WTC11 (cell line): Measurements from ENCODE around the gene ACOT9. TPM values are rescaled to one million over a fixed set of nuclear protein-coding genes. Genes with fewer than 3 reads are reported as not detected.

ENCODE experiments used
- ATF1 ChIP-seq: sonication (generic); formaldehyde crosslinking; IDR thresholded peaks from 2 replicates; pipeline ENCODE4 v1.8.1; 2023; ENCODE audit warnings: mild to moderate bottlenecking, moderate library complexity, missing genetic modification reagents
- CREM ChIP-seq: sonication (generic); formaldehyde crosslinking; IDR thresholded peaks from 2 replicates; pipeline ENCODE4 v1.8.1; 2022; ENCODE audit warnings: mild to moderate bottlenecking, missing genetic modification reagents, moderate library complexity
- ELF4 ChIP-seq: sonication (generic); formaldehyde crosslinking; IDR thresholded peaks from 2 replicates; pipeline ENCODE4 v1.8.1; 2022; ENCODE audit warnings: low read depth, mild to moderate bottlenecking, moderate library complexity, missing genetic modification reagents
- ETV6 ChIP-seq: sonication (generic); formaldehyde crosslinking; IDR thresholded peaks from 2 replicates; pipeline ENCODE4 v1.8.1; 2022; ENCODE audit warnings: mild to moderate bottlenecking, missing genetic modification reagents
- FOXJ3 ChIP-seq: sonication (generic); formaldehyde crosslinking; IDR thresholded peaks from 2 replicates; pipeline ENCODE4 v1.9.0; 2021; ENCODE audit warnings: missing genetic modification reagents, mild to moderate bottlenecking, borderline replicate concordance
- FOXK1 ChIP-seq: sonication (generic); formaldehyde crosslinking; IDR thresholded peaks from 2 replicates; pipeline ENCODE4 v1.8.0; 2022; ENCODE audit warnings: mild to moderate bottlenecking, moderate library complexity, missing genetic modification reagents
- FOXP4 ChIP-seq: sonication (generic); formaldehyde crosslinking; IDR thresholded peaks from 2 replicates; pipeline ENCODE4 v1.8.0; 2022; ENCODE audit warnings: mild to moderate bottlenecking, missing genetic modification reagents
- GRHL2 ChIP-seq: fragments of 250-450 bp; sonication (Bioruptor Pico); IDR thresholded peaks from 2 replicates; pipeline ENCODE4 v1.8.0; 2022; ENCODE audit warnings: mild to moderate bottlenecking, moderate library complexity; ENCODE audit not compliant: insufficient replicate concordance, severe bottlenecking
- MYBL2 ChIP-seq: sonication (generic); formaldehyde crosslinking; IDR thresholded peaks from 2 replicates; pipeline ENCODE4 v1.8.1; 2023; ENCODE audit warnings: mild to moderate bottlenecking, moderate library complexity, missing genetic modification reagents
- NFATC4 ChIP-seq: fragments of 250-450 bp; sonication (Bioruptor Pico); IDR thresholded peaks from 2 replicates; pipeline ENCODE4 v1.9.0; 2021; ENCODE audit warnings: mild to moderate bottlenecking
- SMAD3 ChIP-seq: sonication (generic); formaldehyde crosslinking; IDR thresholded peaks from 2 replicates; pipeline ENCODE4 v1.8.0; 2022; ENCODE audit warnings: missing genetic modification reagents, mild to moderate bottlenecking, borderline replicate concordance
- SP1 ChIP-seq: sonication (generic); formaldehyde crosslinking; conservative IDR thresholded peaks from 2 replicates; pipeline ENCODE4 v1.8.1; 2022; ENCODE audit warnings: missing genetic modification reagents
- ZBTB21 ChIP-seq: sonication (generic); formaldehyde crosslinking; IDR thresholded peaks from 2 replicates; pipeline ENCODE4 v1.8.1; 2023; ENCODE audit warnings: mild to moderate bottlenecking, missing genetic modification reagents, borderline replicate concordance
- ZNF138 ChIP-seq: sonication (generic); formaldehyde crosslinking; conservative IDR thresholded peaks from 2 replicates; pipeline ENCODE4 v1.8.1; 2022; ENCODE audit warnings: mild to moderate bottlenecking, moderate library complexity, missing genetic modification reagents
- ZNF232 ChIP-seq: sonication (generic); formaldehyde crosslinking; IDR thresholded peaks from 2 replicates; pipeline ENCODE4 v1.8.0; 2022; ENCODE audit warnings: mild to moderate bottlenecking, missing genetic modification reagents
- ZNF263 ChIP-seq: sonication (generic); formaldehyde crosslinking; IDR thresholded peaks from 2 replicates; pipeline ENCODE4 v1.8.1; 2022; ENCODE audit warnings: low read depth, mild to moderate bottlenecking, moderate library complexity, missing genetic modification reagents
- ZNF532 ChIP-seq: fragments of 250-450 bp; sonication (Bioruptor Pico); IDR thresholded peaks from 2 replicates; pipeline ENCODE4 v1.9.0; 2021; ENCODE audit warnings: mild to moderate bottlenecking, borderline replicate concordance
- ZNF671 ChIP-seq: fragments of 250-450 bp; sonication (Bioruptor Pico); IDR thresholded peaks from 2 replicates; pipeline ENCODE4 v1.8.0; 2021; ENCODE audit warnings: mild to moderate bottlenecking
- total RNA-seq: library from RNA; stranded (reverse); gene quantifications from 3 replicates; pipeline ENCODE4 v1.2.3, GENCODE V29; 2021
- TF ChIP-seq, protein P1 (sequence below): fragments of 250-450 bp; sonication (Bioruptor Pico); IDR thresholded peaks from 2 replicates; pipeline ENCODE4 v1.8.0; 2021; ENCODE audit warnings: mild to moderate bottlenecking
- TF ChIP-seq, protein P2 (sequence below): sonication (generic); formaldehyde crosslinking; IDR thresholded peaks from 2 replicates; pipeline ENCODE4 v1.8.1; 2022; ENCODE audit warnings: low read depth, mild to moderate bottlenecking, moderate library complexity, missing genetic modification reagents, borderline replicate concordance
- TF ChIP-seq, protein P3 (sequence below): sonication (generic); formaldehyde crosslinking; IDR thresholded peaks from 2 replicates; pipeline ENCODE4 v1.8.0; 2023; ENCODE audit warnings: missing genetic modification reagents, mild to moderate bottlenecking, borderline replicate concordance
- TF ChIP-seq, protein P4 (sequence below): sonication (generic); formaldehyde crosslinking; IDR thresholded peaks from 2 replicates; pipeline ENCODE4 v1.8.1; 2022; ENCODE audit warnings: low read depth, missing genetic modification reagents, borderline replicate concordance

ACOT9 gene
- total RNA-seq, 1 experiment from 2014 or later, result 29.3 TPM

DNA sequence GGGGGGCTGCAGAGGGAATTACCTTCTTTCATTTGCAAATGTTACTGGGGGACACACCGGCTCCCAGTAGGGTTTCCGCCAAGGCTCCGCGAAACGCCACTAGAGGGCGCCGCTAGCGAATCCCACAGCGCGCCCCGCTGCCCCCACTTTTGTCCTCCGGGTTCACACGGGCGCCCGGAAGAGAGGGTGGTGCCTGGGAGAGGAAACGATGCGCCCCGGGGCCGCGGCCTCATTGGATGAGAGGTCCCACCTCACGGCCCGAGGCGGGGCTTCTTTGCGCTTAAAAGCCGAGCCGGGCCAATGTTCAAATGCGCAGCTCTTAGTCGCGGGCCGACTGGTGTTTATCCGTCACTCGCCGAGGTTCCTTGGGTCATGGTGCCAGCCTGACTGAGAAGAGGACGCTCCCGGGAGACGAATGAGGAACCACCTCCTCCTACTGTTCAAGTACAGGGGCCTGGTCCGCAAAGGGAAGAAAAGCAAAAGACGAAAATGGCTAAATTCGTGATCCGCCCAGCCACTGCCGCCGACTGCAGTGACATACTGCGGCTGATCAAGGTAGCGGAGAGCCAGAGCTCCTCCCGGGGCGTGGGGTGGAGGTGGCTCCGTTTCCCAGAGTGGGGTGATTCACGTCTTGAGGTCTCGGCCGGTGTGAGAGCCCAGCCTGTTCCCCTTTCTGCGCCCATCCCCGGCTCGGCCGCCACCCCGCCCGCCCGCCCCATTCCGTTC lies 40.0 kb upstream of the ACOT9 start, which contains the start of gene SAT1 (continued):
- no peak for TF ChIP-seq ATF1 (CRISPR knock-in tag)
- TF ChIP-seq ZNF232 (CRISPR knock-in tag), result 0 out of 2 replicates have a peak, but pooled peaks have one; percentile 59
- no peak for TF ChIP-seq NFATC4 (CRISPR knock-in tag)
- TF ChIP-seq, protein P1, sequence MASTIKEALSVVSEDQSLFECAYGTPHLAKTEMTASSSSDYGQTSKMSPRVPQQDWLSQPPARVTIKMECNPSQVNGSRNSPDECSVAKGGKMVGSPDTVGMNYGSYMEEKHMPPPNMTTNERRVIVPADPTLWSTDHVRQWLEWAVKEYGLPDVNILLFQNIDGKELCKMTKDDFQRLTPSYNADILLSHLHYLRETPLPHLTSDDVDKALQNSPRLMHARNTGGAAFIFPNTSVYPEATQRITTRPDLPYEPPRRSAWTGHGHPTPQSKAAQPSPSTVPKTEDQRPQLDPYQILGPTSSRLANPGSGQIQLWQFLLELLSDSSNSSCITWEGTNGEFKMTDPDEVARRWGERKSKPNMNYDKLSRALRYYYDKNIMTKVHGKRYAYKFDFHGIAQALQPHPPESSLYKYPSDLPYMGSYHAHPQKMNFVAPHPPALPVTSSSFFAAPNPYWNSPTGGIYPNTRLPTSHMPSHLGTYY (CRISPR knock-in tag), result no peak
- 0 out of 2 replicates have a peak, but pooled peaks have one; percentile 26 for TF ChIP-seq CREM (CRISPR knock-in tag)
- TF ChIP-seq ZNF532 (CRISPR knock-in tag), result no peak
- TF ChIP-seq ZNF263 (CRISPR knock-in tag), result no peak
- TF ChIP-seq FOXJ3 (CRISPR knock-in tag), result no peak
- no peak for TF ChIP-seq FOXK1 (CRISPR knock-in tag)
- TF ChIP-seq, protein P2, sequence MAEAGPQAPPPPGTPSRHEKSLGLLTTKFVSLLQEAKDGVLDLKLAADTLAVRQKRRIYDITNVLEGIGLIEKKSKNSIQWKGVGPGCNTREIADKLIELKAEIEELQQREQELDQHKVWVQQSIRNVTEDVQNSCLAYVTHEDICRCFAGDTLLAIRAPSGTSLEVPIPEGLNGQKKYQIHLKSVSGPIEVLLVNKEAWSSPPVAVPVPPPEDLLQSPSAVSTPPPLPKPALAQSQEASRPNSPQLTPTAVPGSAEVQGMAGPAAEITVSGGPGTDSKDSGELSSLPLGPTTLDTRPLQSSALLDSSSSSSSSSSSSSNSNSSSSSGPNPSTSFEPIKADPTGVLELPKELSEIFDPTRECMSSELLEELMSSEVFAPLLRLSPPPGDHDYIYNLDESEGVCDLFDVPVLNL (CRISPR knock-in tag), result no peak
- TF ChIP-seq, protein P3, sequence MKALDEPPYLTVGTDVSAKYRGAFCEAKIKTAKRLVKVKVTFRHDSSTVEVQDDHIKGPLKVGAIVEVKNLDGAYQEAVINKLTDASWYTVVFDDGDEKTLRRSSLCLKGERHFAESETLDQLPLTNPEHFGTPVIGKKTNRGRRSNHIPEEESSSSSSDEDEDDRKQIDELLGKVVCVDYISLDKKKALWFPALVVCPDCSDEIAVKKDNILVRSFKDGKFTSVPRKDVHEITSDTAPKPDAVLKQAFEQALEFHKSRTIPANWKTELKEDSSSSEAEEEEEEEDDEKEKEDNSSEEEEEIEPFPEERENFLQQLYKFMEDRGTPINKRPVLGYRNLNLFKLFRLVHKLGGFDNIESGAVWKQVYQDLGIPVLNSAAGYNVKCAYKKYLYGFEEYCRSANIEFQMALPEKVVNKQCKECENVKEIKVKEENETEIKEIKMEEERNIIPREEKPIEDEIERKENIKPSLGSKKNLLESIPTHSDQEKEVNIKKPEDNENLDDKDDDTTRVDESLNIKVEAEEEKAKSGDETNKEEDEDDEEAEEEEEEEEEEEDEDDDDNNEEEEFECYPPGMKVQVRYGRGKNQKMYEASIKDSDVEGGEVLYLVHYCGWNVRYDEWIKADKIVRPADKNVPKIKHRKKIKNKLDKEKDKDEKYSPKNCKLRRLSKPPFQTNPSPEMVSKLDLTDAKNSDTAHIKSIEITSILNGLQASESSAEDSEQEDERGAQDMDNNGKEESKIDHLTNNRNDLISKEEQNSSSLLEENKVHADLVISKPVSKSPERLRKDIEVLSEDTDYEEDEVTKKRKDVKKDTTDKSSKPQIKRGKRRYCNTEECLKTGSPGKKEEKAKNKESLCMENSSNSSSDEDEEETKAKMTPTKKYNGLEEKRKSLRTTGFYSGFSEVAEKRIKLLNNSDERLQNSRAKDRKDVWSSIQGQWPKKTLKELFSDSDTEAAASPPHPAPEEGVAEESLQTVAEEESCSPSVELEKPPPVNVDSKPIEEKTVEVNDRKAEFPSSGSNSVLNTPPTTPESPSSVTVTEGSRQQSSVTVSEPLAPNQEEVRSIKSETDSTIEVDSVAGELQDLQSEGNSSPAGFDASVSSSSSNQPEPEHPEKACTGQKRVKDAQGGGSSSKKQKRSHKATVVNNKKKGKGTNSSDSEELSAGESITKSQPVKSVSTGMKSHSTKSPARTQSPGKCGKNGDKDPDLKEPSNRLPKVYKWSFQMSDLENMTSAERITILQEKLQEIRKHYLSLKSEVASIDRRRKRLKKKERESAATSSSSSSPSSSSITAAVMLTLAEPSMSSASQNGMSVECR (CRISPR knock-in tag), result no peak
- TF ChIP-seq MYBL2 (CRISPR knock-in tag), result no peak
- no peak for TF ChIP-seq ETV6 (CRISPR knock-in tag)
- no peak for TF ChIP-seq ELF4
- TF ChIP-seq GRHL2 (CRISPR knock-in tag), result no peak
- no peak for TF ChIP-seq SMAD3 (CRISPR knock-in tag)
- TF ChIP-seq ZBTB21 (CRISPR knock-in tag), result no peak
- TF ChIP-seq SP1 (CRISPR knock-in tag), result peak; percentile 43; the same call in 1 of the 2 replicates
- no peak for TF ChIP-seq ZNF671
- no peak for TF ChIP-seq ZNF138 (CRISPR knock-in tag)
- TF ChIP-seq, protein P4, sequence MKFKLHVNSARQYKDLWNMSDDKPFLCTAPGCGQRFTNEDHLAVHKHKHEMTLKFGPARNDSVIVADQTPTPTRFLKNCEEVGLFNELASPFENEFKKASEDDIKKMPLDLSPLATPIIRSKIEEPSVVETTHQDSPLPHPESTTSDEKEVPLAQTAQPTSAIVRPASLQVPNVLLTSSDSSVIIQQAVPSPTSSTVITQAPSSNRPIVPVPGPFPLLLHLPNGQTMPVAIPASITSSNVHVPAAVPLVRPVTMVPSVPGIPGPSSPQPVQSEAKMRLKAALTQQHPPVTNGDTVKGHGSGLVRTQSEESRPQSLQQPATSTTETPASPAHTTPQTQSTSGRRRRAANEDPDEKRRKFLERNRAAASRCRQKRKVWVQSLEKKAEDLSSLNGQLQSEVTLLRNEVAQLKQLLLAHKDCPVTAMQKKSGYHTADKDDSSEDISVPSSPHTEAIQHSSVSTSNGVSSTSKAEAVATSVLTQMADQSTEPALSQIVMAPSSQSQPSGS (CRISPR knock-in tag), result no peak
- TF ChIP-seq FOXP4, result no peak
